Testis (tissue), 2 donors: ENCODE data around the gene CD34.

Source experiments
- POLR2A ChIP-seq: fragments of 450-650 bp; IDR thresholded peaks from one replicate; pipeline ENCODE4 v1.6.1; 2017; ENCODE audit warnings: antibody characterized with exemption, mild to moderate bottlenecking, moderate library complexity
- TF ChIP-seq, protein P1 (sequence below), 3 experiments: fragments of 450-650 bp in 2 of 3; fragments of 200-600 bp in 1 of 3; sonication (generic) in 1 of 3; IDR thresholded peaks; one replicate each; pipeline ENCODE4 v1.5.1; 2016 to 2019; ENCODE audit warnings: antibody characterized with exemption in 3 of 3, mild to moderate bottlenecking in 2 of 3, moderate library complexity in 1 of 3

DNA sequence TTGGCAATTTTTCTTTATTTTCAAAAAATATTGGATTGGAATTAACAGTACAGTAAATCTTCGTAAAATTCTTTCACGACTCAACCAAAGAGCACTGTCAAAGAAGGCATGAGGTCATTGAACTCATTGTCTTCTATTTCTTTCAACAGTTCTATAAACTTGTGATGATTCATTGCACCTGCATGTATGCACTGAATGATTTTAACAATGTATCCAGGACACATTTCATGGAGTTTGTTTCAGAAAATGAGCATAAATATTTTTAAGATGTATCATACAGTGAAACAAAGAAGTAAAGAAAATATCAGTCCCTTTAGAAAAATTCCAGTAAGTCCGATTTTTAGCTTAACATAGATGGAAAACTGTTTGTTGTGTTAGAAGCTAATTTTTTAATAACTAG, 33.6 kb upstream of the CD34 start:
- TF ChIP-seq, protein P1, sequence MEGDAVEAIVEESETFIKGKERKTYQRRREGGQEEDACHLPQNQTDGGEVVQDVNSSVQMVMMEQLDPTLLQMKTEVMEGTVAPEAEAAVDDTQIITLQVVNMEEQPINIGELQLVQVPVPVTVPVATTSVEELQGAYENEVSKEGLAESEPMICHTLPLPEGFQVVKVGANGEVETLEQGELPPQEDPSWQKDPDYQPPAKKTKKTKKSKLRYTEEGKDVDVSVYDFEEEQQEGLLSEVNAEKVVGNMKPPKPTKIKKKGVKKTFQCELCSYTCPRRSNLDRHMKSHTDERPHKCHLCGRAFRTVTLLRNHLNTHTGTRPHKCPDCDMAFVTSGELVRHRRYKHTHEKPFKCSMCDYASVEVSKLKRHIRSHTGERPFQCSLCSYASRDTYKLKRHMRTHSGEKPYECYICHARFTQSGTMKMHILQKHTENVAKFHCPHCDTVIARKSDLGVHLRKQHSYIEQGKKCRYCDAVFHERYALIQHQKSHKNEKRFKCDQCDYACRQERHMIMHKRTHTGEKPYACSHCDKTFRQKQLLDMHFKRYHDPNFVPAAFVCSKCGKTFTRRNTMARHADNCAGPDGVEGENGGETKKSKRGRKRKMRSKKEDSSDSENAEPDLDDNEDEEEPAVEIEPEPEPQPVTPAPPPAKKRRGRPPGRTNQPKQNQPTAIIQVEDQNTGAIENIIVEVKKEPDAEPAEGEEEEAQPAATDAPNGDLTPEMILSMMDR (IDR thresholded peaks at IDR 0.05): no peak
- no peak for TF ChIP-seq POLR2A
